Neutrophil (primary cell): ENCODE results near the gene SNX18.

Experiments used
- H3K27ac ChIP-seq: fragments of 200-600 bp; sonication (generic); 2 replicates; pipeline ENCODE4 v1.5.1; 2016; ENCODE audit warnings: mild to moderate bottlenecking, moderate library complexity
- H3K27me3 ChIP-seq: fragments of 200-600 bp; sonication (generic); 2 replicates; pipeline ENCODE4 v1.6.0; 2016; ENCODE audit warnings: mild to moderate bottlenecking
- H3K36me3 ChIP-seq: fragments of 200-600 bp; sonication (generic); 2 replicates; pipeline ENCODE4 v1.5.1; 2017
- H3K4me1 ChIP-seq, 2 experiments: fragments of 200-600 bp in 1 of 2; sonication (generic) in 1 of 2; 1 replicate in 1 of 2; 2 replicates in 1 of 2; pipeline versions ENCODE4 v1.5.1 to v1.6.1; 2013 to 2016; ENCODE audit warnings: low read depth in 1 of 2, low read length in 1 of 2, mild to moderate bottlenecking in 1 of 2, moderate library complexity in 1 of 2; ENCODE audit not compliant: control insufficient read depth in 1 of 2, insufficient read depth in 1 of 2
- H3K4me3 ChIP-seq, 2 experiments: fragments of 200-600 bp in 1 of 2; sonication (generic) in 1 of 2; 1 replicate in 1 of 2; 2 replicates in 1 of 2; pipeline ENCODE4 v1.5.1; 2013 to 2016; ENCODE audit warnings: low read depth in 1 of 2, low read length in 1 of 2, mild to moderate bottlenecking in 1 of 2, moderate library complexity in 1 of 2
- H3K9me3 ChIP-seq: fragments of 200-600 bp; sonication (generic); 2 replicates; pipeline ENCODE4 v1.5.1; 2016
- CTCF ChIP-seq: fragments of 200-600 bp; sonication (generic); IDR thresholded peaks from 2 replicates; pipeline ENCODE4 v1.5.1; 2016; ENCODE audit warnings: antibody characterized with exemption

SNX18 gene

DNA sequence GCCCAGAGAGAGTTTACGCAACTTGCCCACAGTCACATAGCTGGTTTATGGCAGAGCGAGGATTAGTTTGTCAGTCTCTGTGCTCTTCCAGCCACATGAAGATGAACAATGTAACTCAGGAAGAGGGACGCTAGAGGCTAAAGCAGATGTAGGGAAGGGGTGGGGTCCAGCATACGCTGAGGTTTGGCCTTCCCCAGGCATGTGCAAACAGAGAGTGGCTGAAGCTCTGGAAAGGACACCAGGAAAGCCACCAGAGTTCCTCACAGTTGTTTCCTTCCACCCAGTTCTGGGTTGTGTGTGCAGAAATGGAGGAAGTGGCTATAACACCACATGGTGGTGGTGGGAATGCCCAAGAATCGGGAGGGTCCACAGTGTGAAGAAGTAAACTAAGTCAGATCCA is 60.0 kb downstream of the SNX18 start:
- peaks cover 36 to 42% of the 10 kb centered on the region in 2 experiments for H3K4me1 ChIP-seq
- TF ChIP-seq CTCF: no peak
- no peaks in the 10 kb centered on the region for H3K27me3 ChIP-seq
- H3K36me3 ChIP-seq: no peaks in the 10 kb centered on the region
- H3K9me3 ChIP-seq: no peaks in the 10 kb centered on the region
- H3K27ac ChIP-seq: peak overlapping the region; percentile 68
- H3K4me3 ChIP-seq: no peak overlapping the region

GRCh38 chr5:54577937-54578653 is 60.5 kb downstream of the SNX18 start:
- TF ChIP-seq CTCF: no peak
- H3K4me3 ChIP-seq: no peak overlapping the region

GRCh38 chr5:54579591-54580295 is 62.2 kb downstream of the SNX18 start:
- no peaks in the 10 kb centered on the region for H3K36me3 ChIP-seq
- no peak for TF ChIP-seq CTCF
- no peak overlapping the region for H3K27ac ChIP-seq
- no peak overlapping the region for H3K4me3 ChIP-seq
- H3K27me3 ChIP-seq: no peaks in the 10 kb centered on the region
- H3K9me3 ChIP-seq: no peaks in the 10 kb centered on the region
- peaks cover 23 to 30% of the 10 kb centered on the region in 2 experiments for H3K4me1 ChIP-seq

More at GRCh38 chr5:54577937-54578653, 60.5 kb downstream of the SNX18 start:
- Histone ChIP-seq H3K27me3 (no peaks in the 10 kb centered on the region), H3K4me1 (peaks cover 36 to 42% of the 10 kb centered on the region in 2 experiments), H3K27ac (peak overlapping the region; percentile 68), H3K9me3 (no peaks in the 10 kb centered on the region), H3K36me3 (no peaks in the 10 kb centered on the region)

GRCh38 chr5:54580997-54581811 is 63.6 kb downstream of the SNX18 start:
- Histone ChIP-seq H3K4me3 (no peak overlapping the region), H3K36me3 (no peaks in the 10 kb centered on the region), H3K27me3 (no peaks in the 10 kb centered on the region), H3K27ac (peak overlapping the region; percentile 77), H3K9me3 (no peaks in the 10 kb centered on the region), H3K4me1 (peaks cover 22 to 29% of the 10 kb centered on the region in 2 experiments)
- no peak for TF ChIP-seq CTCF

- Histone ChIP-seq H3K4me1 (peaks cover 22 to 26% of the 10 kb centered on the region in 2 experiments), H3K9me3 (no peaks in the 10 kb centered on the region), H3K27me3 (no peaks in the 10 kb centered on the region), H3K36me3 (no peaks in the 10 kb centered on the region), H3K4me3 (no peak overlapping the region), H3K27ac (peak overlapping the region; percentile 77)
- no peak for TF ChIP-seq CTCF
Observed at GRCh38 chr5:54581831-54582548, 64.4 kb downstream of the SNX18 start.
